Activated T-cell treated with anti-CD3 and anti-CD28 coated beads for 24 hours (primary cell): ENCODE results near the gene NACC2.
"Not testable (repeated sequence)": the region's sequence is repeated elsewhere in the genome, so short reads cannot be mapped to it uniquely, and the experiment has no call there.

Source experiments
- DNase-seq: peaks from one replicate; pipeline ENCODE4 v3.0.0-alpha.2; 2020; ENCODE audit warnings: low read depth

The NACC2 gene

DNA sequence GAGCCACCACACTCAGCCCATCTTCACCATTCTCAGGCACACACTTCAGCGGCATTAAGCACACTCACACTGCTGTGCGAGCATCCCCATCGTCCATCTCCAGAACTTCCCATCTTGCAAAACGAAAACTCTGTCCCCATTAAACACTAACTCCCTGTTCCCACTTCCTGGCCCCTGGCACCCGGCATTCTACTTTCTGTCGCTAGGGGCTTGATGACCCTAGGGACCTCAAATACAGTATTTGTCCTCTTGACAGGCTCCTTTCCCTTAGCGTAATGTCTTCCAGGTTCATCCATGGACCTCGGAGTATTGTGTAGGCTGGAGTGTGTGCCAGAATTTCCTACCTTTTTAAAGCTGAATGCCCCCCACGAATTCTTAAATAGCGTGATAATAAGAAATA lies 119.3 kb downstream of the NACC2 start:
- DNase-seq, result no peak

DNA sequence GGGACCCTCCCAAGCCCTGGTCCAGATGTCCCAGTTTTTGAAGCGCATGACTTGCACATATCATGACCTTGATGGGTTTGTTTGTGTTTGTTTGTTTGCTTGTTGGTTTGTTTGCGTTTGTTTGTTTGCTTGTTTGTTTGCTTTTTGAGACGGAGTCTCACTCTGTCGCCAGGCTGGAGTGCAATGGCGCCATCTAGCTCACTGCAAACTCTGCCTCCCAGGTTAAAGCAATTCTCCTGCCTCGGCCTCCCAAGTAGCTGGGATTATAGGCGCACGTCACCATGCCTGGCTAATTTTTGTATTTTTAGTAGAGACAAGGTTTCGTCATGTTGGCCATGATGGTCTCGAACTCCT lies 120.9 kb downstream of the NACC2 start:
- DNase-seq, result no peak

DNA sequence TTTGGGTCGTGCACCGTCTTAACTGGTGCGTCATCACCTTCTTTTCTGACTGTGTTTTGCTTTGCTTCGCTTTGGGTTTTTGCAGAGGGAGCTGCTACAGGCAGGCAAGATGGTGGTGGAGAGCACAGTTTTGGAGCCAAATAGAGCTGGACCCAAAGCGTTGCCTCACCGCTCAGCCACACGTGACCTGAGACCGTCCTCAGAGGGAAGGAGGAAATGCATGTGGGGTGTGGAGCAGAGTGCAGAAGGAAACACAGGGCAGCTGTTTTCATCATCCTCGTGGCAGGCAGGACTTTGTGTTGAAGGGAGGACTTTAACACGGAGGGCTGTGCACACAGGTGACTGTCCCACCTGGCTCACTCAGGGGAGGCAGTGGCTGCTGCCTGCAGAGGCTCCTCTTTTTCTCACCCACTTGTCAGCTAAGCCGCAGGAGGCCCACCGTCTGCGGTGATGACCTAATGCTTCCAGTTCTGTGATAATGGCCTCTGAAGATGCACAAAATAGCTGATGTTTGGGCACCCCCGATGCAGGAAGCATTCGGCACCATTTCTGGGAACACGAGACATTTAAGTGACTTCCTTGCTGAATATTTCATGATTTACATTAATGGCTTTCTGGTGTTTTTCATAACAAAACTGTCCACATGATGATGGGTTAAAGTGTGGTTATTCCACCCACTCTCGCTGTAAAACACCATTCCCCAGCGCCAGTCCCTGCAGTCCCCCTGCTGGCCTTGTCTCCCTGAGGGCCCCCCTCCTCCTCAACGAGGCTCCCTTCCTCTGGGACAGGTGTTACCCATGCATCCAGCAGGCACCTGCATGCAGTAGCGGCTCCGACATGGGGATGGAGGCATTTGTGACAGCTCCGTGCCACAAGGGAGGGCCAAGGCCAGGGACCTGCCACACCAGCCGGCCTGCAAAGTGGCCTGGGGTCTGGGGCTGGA lies 121.5 kb downstream of the NACC2 start:
- DNase-seq, result no peak

DNA sequence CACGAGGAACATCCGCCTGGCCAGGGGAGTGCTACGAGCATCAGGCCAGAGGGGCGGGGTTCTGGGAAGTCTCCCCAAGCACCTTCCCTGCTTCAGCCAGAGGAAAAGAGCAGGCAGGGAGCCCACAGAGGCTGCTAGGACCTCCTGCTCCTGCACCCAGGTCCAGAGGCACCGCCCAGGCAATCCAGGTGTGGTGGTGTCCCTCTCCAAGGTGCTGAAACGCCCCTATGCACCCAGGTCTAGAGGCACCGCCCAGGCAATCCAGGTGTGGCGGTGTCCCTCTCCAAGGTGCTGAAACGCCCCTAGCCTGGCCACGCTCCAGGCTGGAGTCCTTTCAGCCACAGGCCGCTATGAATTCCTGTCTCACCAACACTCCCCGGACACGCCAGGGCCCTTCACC lies 123.2 kb downstream of the NACC2 start:
- no peak for DNase-seq

DNA sequence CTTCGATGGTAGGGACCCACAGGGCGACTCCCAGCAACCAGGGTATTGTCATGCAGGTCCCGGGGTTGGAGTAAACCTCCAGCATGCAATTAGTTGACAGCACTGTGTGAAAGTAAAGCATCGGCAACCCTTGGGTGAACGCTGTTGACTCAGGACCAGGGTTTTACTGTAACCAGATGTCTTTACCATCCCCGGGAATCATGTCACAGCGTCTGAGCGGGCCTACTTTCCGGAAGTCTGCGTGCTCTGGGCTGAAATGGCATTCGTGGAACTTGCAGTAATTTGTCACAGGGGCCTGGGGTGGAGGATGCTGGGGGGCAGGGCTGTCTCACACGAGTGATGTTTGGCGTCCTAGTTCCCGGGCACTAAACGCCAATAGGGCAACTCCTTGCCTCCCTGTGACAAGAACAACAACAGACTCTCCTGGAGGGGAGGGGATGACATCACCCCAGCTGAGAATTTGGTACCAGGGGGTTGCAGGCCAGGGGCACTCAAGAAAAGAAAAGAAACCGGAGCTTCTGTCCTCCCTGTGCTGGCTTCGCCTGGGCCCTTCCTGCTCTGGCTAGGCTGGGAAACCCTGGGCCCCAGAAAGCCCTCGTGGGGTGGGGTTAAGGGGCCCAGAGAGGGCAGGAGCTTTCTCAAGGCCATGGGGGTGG lies 123.8 kb downstream of the NACC2 start:
- no peak for DNase-seq

DNA sequence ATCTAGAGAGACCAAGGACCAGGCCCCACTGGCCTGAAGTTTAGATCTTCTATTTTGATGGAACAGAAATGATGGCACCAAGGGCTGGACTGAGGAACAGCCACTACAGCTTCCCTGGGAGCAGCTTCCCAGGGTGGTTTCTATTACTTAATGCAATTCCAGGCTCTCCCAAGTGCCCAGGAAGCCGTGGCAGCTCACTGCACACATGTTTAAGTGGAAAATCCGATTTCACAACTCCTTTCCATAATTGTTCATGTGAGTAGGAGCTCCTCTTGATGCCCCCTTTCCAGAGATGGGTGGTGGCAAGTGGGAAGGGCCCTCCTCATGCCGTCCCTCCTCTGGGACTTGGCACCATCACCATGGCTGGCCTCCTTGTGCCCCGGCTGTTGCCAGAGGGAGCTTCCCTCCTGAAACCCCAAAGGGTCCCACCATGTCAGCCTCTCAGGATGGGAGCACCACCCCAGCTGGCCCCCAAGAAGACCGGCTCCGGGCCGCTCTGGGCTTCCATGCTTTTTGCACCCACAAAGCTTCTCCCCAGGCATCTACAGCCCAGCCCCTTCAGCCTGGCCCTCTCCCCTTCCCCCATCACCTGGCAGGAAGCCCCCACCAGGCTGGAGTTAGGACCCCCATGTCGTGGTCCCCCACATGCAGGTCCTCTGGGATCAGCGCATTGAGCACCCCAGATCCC lies 124.8 kb downstream of the NACC2 start:
- no peak for DNase-seq

DNA sequence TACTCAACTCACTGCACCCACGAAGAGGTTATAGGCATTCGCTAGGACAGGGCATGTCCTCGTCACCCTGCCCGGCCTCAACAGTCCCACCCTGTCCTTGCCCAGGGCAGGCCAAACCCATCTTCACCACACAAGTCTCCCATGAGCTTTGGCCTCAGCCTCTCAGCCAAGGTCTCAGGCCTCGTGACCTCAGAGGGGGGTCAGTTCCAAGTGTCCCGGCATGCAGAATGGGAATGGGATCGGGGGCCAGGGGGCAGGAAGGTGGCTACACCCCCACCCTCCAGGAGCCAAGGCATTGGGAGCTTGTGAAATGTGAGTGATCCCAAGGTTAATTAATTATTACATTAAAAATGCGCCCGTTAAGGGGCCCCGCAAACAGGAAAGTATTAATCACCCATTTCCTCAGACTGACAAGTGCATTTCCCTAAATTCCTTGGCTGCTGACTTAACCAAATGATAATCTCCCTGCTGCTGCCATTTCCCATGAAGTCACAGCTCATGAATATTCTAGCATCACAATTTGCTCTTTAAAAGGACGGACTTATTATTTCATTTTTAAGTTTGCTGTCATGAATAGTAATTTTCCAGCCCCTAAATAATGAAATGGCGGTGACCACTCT lies 125.9 kb downstream of the NACC2 start:
- no peak for DNase-seq

DNA sequence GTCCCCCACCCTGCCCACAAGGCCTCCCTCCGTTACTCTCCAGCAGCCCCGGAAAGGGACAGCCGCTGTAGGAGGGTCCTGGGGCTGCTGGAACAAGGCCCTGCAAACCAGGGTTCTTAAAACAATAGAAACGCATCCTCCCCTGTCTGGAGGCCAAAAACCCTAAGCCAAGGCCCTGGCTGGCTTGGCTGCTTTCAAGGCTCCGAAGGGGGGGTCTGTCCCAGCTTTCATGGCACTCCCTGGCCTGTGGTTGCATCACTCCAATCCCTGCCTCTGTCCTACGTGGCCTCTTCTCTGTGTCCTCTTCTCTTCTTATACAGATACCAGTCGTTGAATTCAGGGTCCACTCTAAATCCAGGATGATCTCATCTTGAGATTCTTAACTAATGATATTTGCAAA lies 126.5 kb downstream of the NACC2 start:
- DNase-seq, result no peak

DNA sequence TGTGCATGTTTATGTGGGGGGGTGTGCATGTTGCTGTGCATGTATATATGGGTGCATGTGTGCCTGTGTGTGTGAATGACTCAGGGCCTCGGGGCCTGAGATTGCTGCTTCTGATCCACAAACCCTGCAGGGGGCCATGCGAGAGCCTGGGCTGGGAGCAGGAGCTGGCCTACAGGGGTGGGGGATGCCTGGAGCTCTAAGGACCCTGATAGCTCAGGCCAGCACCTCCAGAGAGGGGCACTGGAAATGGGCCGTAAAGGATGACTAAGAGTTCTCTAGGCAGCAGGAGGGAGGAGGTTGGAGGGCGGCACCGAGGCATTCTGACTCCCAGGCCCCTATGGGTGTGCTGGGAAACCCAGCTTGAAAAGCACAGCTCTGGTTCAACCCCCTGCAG lies 127.0 kb downstream of the NACC2 start:
- no peak for DNase-seq

DNA sequence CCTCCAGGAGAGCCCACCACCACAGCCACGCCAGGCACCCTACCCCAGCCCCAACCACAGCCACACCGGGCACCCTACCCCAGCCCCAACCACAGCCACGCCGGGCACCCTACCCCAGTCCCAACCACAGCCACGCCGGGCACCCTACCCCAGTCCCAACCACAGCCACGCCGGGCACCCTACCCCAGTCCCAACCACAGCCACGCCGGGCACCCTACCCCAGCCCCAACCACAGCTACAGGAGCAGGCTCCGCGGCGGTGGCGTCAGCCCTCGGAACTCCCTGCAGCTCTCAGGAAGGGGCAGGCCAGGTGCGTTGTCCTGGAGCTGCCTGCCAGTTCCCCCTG lies 128.2 kb downstream of the NACC2 start:
- DNase-seq, result not testable (repeated sequence)

DNA sequence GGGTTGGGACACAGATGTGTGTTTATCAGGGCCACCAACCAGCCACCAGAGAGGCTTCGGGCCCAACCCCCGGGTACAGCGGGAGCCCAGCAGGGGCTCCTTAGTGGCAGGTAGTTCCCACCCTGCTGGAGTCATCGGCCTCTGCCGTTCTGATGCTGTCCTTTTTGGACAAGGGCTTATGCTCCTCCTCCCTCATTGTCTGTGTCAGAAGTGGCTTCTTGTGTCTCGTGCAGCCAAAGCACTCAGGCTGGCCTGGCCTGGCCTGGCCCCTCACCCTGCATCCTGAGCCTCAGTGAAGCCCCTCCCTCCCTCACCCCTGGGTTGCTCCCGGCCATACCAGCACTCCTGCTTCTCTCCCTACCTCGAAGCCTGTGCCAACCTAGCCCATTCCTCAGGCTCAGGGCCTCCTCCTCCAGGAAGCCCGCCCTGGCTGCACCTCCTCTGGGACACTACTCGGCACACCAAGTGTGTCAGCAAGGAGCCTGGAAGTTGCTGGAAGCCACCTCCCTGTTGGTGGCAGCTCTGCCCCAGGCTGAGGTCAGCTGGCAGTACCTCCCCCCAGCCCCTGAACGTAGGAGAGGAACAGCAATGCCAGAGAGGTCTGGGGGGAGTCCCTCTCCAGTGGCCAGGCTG lies 129.8 kb downstream of the NACC2 start:
- DNase-seq, result no peak

DNA sequence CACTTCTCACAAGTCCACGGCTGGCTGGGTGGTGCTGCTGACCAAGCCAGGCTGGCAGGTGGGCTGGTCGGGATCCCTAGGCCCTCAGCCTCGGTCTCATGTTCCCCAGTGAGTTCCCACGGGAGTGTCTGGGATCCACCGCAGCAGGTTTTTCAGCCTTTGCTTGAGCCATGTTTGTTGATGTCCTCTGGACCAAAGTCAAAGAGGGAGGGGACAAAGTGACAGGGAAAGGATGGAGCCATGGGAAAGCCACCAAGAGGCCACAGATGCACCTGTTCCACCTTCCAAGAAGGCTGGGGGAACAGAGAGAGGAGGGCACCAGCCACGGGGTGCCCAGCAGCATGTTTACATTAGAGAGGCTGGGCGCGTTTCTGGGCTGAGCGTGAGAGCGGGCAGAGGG lies 131.2 kb downstream of the NACC2 start:
- no peak for DNase-seq

DNA sequence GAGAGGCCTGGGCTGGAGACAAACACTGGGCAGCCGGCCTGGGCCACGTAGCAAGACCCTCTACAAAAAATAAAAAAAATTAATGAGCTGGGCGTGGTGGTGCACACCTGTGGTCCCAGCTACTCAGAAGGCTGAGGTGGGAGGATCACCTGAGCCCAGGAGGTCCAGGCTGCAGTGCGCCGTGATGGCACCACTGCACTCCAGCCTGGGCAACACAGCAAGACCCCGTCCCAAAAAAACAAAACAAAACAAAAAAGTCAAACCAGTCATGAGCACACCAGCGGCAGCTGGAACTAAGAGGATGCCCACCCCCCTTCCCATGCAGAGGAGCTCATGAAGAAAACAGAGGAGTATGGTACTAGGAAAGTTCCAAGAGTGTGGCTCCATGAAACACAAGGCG lies 131.8 kb downstream of the NACC2 start:
- no peak for DNase-seq

DNA sequence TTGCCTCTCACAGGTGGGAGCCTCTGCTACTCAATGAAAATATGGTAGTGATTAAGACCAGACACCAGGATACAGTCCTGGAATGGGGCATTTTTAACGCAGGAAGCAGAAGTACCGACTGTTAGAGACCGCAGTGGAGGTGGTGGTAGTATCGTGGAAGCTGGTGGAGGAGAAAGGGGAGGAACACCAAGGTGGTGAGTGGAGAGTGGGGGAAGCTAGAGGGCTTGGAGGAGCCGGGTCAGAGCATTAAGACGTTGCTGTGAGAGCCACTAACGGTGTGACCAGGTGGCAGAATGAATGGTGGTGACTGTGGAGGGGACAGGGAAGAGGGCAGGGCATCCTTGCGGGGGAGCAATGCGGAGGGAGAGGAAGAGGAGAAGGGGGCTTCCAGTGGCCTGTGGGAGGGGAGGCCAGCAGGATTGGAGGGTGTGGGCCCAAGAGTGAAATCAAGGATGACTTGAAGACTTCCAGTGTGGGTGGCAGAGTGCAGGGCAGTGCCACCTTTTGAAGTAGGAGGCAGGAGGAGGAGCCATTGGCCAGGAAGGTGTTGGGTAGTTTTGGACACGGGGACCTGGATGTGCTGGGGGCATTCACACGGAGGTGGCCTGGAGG lies 132.3 kb downstream of the NACC2 start:
- no peak for DNase-seq

DNA sequence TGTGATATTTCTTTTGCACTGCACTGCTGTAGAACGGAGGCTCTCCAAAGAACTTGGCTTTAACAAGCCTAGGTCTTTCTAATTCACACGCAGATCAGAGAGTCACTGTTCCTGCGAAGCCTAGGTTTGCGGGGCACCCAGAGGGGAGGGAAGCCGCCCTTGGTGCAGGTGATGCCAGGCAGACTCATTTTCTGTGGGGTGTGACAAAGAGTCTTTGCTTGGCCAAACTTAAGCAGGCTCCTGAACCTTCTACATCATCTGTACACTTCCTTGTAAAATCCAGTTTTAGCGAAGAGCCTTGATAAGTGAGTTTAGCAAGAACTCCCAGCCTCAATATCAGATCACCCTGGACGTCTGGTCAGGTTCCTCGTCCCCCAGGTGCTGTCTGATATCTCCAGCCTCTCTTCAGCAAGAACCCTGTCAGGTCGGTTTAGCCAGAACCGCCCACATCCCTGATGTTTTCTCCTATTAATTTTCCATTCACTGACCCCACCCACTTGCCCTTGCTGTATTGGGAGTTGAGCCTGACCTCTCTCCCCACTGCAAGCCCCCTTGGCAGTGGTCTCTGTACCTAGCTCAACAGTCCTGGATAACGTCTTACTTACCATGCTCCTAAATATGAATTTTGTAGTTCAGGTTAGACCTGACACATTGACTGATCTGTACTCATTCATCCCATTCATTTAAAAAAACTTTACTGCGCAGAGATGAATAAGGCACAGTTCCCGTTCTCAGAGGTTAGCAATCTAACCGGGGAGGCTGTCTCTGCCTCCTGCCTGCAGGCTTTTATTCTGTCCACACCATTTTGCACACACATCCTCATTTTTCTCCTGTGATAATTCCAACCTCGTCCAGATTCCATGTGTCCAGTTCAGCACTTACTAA lies 133.0 kb downstream of the NACC2 start:
- DNase-seq, result no peak

DNA sequence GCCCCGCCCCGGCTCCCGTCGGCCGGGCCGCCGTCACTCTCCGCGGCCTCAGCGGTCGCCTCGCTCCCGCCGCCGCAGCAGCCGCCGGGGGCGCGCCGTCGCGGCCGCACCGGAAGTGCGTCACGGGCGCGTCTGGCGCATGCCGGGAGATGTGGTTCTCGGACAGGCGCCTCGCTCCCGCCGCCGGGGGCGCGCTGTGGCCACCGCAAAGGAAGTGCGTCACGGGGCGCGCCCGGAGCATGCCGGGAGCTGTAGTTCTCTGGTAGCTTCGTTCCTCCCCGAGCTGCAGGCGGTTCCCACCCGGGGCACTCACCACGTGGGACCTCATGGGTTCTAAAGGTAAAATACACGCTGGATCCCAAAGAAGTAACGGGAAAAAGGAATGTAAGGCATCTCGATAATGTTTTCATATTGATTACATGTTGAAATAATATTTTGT lies 133.8 kb downstream of the NACC2 start, which contains the start of gene UBAC1:
TSS of gene UBAC1 (minus strand) at position 97 of the 439 bp plus-strand sequence. CDS start 211 bp downstream, outside the sequence.
- DNase-seq, result peak; percentile 95

DNA sequence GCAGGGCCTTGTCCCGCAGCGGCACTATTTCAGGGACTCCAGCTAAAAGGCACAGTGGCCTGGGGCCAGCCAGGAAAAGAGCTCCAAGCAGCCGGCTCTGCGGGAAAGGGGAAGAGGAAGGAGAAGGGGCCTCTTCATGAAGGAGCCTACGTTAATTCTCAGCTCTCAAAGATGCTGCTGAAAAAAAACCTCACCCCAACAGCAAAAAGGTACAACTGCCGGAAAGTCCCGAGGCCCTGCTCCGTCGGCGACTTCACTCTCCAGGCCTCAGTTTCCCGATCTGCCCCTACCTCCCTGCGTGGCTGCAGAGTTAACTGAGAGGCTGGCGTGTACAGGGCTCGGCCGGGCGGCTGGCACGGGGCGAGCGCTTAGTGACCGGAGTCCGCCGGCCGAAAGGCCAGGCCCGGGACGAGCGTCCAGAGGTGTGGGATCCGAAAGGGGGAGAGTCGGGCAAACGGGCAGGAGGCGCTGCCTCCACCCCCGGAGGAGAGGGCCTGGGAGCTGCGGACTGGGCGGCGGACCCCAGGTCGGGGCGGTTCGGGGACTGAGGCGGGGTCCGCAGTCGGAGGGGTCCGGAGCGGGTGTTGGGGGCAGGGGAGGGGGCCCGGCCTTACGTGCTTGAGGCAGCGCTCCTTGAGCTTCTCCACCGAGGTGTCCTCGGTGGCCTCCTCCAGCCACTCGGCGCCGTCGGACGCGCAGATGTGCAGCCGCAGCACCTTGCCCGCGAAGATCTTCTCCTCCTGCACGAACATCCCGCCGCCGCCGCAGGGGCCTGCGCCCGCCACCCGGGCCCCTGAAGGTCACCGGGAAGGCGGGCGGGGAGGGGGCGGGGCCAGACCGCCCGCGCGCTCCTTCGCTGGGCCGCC lies 134.4 kb downstream of the NACC2 start:
- DNase-seq, result no peak

DNA sequence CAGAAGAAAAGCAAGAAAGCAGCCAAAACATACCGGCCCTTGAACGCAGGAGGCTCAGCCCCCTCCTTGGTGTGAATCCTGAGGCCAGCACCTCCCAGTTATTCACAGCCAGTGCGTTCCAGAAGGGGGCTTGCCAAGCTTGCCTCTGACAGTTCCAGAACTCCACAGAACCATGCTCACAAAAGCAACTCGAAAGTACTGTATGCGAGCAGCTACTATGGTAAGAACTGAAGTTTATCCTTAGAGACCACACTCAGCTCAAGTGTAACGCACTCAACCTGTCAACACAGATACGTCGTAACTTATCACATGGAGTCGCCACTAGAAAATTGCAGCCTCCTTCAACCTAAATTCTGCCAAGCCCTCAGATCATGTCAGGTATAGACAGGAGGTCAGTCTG lies 135.3 kb downstream of the NACC2 start:
- no peak for DNase-seq

DNA sequence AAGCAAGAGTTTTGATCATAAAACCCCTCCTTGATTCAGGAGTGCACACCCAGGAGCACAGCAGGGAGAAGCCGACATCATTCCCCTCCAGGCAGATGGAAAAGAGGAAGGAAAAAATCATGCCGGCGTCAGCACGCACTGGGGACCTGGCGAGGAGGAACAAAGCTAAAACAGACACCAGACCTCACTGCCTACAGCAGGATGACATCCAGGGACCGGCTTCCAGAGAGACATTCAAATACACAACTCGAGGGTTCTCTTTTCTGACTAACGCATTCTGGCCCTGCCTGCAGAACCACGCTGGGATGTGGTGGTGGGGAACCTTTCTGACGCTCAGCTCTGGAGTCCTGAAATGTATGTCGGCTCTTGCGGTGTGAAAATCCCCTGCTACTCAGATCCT lies 136.6 kb downstream of the NACC2 start:
- no peak for DNase-seq

DNA sequence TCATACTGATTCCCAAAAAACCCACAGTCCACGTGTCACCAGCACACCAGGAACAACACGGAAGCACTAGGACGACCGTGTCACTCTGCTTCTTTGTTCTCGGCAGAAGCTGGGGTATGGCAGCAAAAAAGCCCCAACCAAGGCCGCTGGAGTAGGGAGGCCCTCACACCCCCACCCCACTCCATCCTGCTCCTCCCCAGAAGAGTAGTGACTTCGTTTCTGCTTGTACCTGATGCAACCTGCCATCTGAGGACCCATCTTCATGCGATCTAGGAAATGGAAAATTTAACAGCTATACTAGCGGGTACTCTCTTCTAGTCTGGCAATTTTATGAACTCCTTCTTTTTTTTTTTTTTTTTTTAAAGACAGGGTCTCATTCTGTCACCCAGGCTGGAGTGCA lies 137.7 kb downstream of the NACC2 start:
- no peak for DNase-seq
